Measurements from ENCODE around the gene AFAP1.

The AFAP1 gene

DNA sequence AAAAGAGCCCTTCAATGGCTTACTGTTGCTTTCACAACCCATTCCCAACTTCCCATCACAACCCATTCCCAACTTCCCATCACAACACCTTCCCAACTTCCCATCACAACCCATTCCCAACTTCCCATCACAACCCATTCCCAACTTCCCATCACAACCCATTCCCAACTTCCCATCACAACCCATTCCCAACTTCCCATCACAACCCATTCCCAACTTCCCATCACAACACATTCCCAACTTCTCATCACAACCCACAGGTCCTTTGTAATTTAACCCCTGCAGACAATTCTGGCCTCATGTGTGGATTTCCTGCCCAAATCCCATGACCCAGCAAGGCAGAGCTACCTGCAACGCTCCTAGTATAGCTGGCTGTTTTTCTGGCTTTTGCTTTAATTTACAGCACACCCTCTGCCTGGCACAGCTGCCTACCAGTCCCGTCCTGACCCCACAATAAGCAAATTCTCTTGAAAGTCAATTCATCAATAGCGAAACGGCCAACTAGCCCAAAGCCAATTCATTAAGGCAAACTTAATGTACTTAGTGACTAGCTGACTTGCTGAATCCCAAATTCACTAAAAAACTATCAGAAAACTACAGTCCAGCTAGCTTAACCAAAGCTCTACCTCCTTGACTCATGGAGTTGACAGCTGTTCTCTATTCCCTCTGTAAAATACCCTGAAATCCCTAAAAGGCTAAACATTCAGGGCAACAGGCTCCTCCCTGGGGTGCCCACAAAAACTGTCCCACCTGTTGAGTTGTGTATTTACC, 75.6 kb downstream of the AFAP1 start:
- Mint-ChIP-seq H3K27me3 (no peaks in the 10 kb centered on the region), H3K36me3 (peaks cover 11% of the 10 kb centered on the region), H3K27ac (peak overlapping the region; percentile 84), H3K9me3 (peaks cover 6% of the 10 kb centered on the region), H3K4me3 (peak overlapping the region; percentile 46), H3K4me1 (peaks cover 36% of the 10 kb centered on the region)

- Mint-ChIP-seq H3K9me3 (peaks cover 6% of the 10 kb centered on the region), H3K27ac (no peak overlapping the region), H3K4me3 (no peak overlapping the region), H3K27me3 (no peaks in the 10 kb centered on the region), H3K4me1 (peaks cover 40% of the 10 kb centered on the region), H3K36me3 (peaks cover 8% of the 10 kb centered on the region)
These were observed 77.0 kb downstream of the AFAP1 start for GRCh38 chr4:7862561-7863192.

- Mint-ChIP-seq H3K27ac (no peak overlapping the region), H3K9me3 (peaks cover 6% of the 10 kb centered on the region), H3K27me3 (no peaks in the 10 kb centered on the region), H3K4me1 (peaks cover 44% of the 10 kb centered on the region), H3K36me3 (peaks cover 11% of the 10 kb centered on the region), H3K4me3 (no peak overlapping the region)
These were observed 78.2 kb downstream of the AFAP1 start for GRCh38 chr4:7861440-7861881.

- no peaks in the 10 kb centered on the region for H3K27me3 Mint-ChIP-seq
- peak overlapping the region; percentile 36 for H3K27ac Mint-ChIP-seq
- peaks cover 6% of the 10 kb centered on the region for H3K9me3 Mint-ChIP-seq
- H3K4me3 Mint-ChIP-seq, result no peak overlapping the region
- H3K36me3 Mint-ChIP-seq, result peaks cover 11% of the 10 kb centered on the region
- peaks cover 49% of the 10 kb centered on the region for H3K4me1 Mint-ChIP-seq
These were observed 79.0 kb downstream of the AFAP1 start for GRCh38 chr4:7860600-7861163.

- peaks cover 5% of the 10 kb centered on the region for H3K9me3 Mint-ChIP-seq
- H3K27ac Mint-ChIP-seq, result no peak overlapping the region
- H3K4me1 Mint-ChIP-seq, result peaks cover 56% of the 10 kb centered on the region
- no peaks in the 10 kb centered on the region for H3K27me3 Mint-ChIP-seq
- no peak overlapping the region for H3K4me3 Mint-ChIP-seq
- H3K36me3 Mint-ChIP-seq, result peaks cover 10% of the 10 kb centered on the region
These were observed 80.3 kb downstream of the AFAP1 start for GRCh38 chr4:7859326-7859725.

GRCh38 chr4:7858498-7858897, 81.2 kb downstream of the AFAP1 start:
- no peaks in the 10 kb centered on the region for H3K27me3 Mint-ChIP-seq
- H3K9me3 Mint-ChIP-seq, result no peaks in the 10 kb centered on the region
- peaks cover 56% of the 10 kb centered on the region for H3K4me1 Mint-ChIP-seq

DNA sequence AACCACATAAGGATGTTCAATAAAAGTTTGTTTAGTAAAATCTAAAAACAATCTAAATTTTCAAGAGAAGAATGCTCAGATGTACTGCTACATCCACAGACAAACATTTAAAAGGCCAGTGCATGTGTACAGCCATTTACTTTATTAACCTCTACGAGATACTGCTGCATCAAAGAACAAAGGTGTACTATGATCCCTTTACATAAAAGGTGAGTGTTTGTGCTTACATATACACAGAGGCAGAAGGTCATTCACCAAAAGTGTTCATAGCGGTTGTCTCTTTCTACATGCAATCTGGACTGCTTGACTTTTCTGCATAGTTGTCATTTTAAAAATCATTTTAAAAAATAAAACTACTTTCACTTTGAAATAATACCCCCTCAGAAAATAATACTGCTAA, 81.7 kb downstream of the AFAP1 start:
- H3K4me3 Mint-ChIP-seq, result no peak overlapping the region
- peaks cover 54% of the 10 kb centered on the region for H3K4me1 Mint-ChIP-seq
- H3K27ac Mint-ChIP-seq, result no peak overlapping the region
- peaks cover 8% of the 10 kb centered on the region for H3K36me3 Mint-ChIP-seq
- H3K27me3 Mint-ChIP-seq, result no peaks in the 10 kb centered on the region
- H3K9me3 Mint-ChIP-seq, result no peaks in the 10 kb centered on the region

More at GRCh38 chr4:7858498-7858897, 81.2 kb downstream of the AFAP1 start:
- peaks cover 7% of the 10 kb centered on the region for H3K36me3 Mint-ChIP-seq
- no peak overlapping the region for H3K4me3 Mint-ChIP-seq
- H3K27ac Mint-ChIP-seq, result no peak overlapping the region

DNA sequence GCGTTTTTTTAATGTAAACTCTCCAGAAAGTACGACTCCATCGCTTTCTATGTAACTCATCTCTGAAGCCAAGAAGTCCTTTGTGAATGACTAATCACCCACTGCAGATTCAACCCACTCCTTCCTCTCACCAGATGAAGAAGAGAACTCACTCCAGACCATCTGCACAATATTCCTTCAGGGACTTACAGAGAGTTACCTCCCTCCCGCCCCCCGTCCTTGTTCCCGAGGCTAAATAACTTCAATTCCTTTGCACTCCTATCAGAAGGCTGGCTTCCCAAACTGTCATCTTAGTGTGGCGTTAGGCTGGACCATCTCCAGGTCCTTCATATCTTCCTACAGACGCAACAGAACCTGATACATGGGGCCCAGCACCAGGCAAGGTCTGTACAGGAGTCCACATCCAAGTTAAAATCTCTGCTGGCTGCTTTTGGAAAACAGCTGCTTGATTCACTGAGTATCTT, 82.4 kb downstream of the AFAP1 start:
- Mint-ChIP-seq H3K9me3 (no peaks in the 10 kb centered on the region), H3K36me3 (peaks cover 8% of the 10 kb centered on the region), H3K27me3 (no peaks in the 10 kb centered on the region), H3K4me3 (peak overlapping the region; percentile 85), H3K4me1 (peaks cover 59% of the 10 kb centered on the region), H3K27ac (peak overlapping the region; percentile 93)

- peaks cover 5% of the 10 kb centered on the region for H3K36me3 Mint-ChIP-seq
- peak overlapping the region; percentile 72 for H3K4me3 Mint-ChIP-seq
- peaks cover 74% of the 10 kb centered on the region for H3K4me1 Mint-ChIP-seq
- H3K27ac Mint-ChIP-seq, result no peak overlapping the region
- no peaks in the 10 kb centered on the region for H3K9me3 Mint-ChIP-seq
- no peaks in the 10 kb centered on the region for H3K27me3 Mint-ChIP-seq
These were observed 83.9 kb downstream of the AFAP1 start for GRCh38 chr4:7855731-7856130.

DNA sequence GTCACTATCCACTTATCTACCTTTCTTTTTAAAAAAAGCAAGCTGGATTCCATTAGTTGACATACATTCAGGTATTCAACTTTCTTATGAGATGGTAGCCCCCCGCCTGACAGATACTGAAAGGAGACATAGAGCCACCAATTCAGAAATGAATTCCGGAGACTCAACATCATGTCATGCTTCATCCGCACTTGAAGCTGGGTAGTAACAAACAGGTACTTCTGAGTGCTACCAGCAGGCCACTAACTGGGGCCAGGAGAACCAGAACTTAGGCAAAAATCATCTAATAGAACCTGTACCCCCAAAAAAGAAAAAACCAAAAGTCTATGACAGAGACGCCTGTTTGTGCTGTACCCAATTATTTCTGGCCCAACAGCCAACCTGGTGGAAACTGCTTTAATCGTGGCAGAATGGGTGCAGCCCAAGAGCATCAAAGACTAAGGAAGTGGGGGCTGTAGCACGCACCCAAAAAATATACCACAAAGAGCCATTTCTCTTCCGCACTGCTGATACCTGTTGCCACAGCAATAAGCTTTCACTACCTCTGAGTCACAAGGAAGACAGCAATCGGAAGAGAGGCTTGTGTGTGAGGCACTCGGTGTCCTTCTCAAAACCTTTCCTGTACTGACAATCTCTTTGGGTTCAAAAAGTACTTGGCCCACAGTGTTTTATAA, 84.8 kb downstream of the AFAP1 start:
- Mint-ChIP-seq H3K27me3 (no peaks in the 10 kb centered on the region), H3K27ac (peak overlapping the region; percentile 92), H3K9me3 (no peaks in the 10 kb centered on the region), H3K4me3 (peak overlapping the region; percentile 72), H3K4me1 (peaks cover 83% of the 10 kb centered on the region), H3K36me3 (peaks cover 5% of the 10 kb centered on the region)

- H3K4me1 Mint-ChIP-seq, result peaks cover 89% of the 10 kb centered on the region
- peak overlapping the region; percentile 92 for H3K27ac Mint-ChIP-seq
- H3K9me3 Mint-ChIP-seq, result no peaks in the 10 kb centered on the region
- H3K4me3 Mint-ChIP-seq, result peak overlapping the region; percentile 72
- H3K36me3 Mint-ChIP-seq, result peaks cover 5% of the 10 kb centered on the region
- no peaks in the 10 kb centered on the region for H3K27me3 Mint-ChIP-seq
These were observed 85.4 kb downstream of the AFAP1 start for GRCh38 chr4:7854216-7854615.

DNA sequence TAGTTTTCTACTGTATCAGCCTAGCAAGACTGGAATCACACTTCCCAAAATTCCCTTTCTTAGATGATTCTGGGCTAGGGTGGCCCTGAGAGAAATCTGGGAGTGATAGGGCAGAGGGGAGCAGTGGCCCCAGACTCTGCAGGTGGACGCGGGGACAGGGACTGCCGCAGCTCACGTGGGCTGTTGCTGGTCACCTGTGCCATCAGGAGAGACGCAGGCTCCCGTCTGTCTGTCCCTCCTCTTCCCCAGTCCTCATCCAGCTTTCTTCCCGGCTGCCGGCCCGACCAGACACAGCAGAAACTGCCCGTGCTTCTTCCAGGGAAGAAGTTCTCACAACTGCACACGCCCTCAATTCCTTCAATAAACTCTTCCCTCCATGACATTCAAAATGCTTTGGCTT, 86.4 kb downstream of the AFAP1 start:
- H3K36me3 Mint-ChIP-seq, result peaks cover 5% of the 10 kb centered on the region
- H3K4me1 Mint-ChIP-seq, result peaks cover 91% of the 10 kb centered on the region
- no peaks in the 10 kb centered on the region for H3K27me3 Mint-ChIP-seq
- H3K4me3 Mint-ChIP-seq, result no peak overlapping the region
- H3K27ac Mint-ChIP-seq, result peak overlapping the region; percentile 86
- H3K9me3 Mint-ChIP-seq, result no peaks in the 10 kb centered on the region

DNA sequence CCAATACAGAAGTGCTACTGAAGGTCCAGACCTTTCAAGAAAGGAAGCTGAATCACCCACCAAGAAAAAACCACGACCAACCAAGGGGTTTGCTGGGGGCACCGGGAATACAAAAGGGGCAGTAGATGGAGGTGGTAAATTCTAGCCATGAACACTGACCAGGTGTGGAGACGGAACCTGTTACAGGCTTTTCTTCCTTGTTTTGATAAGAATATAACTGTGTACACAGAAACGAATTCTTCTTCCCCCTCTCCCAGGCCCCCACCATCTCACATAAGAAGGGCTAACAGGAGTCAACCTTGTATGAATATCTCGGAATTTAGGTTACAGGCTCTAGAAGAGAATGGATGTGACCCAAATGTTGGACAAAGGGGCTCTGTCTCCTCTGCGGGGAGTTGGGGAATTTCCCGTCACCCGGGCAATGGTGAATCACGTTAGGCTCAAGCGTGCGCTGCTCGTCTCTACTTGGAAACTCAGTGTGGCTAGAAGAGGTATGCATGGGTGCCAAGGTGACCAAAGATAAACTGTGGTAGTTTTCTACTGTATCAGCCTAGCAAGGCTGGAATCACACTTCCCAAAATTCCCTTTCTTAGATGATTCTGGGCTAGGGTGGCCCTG, 87.0 kb downstream of the AFAP1 start:
- no peak overlapping the region for H3K4me3 Mint-ChIP-seq
- peak overlapping the region; percentile 25 for H3K27ac Mint-ChIP-seq
- no peaks in the 10 kb centered on the region for H3K27me3 Mint-ChIP-seq
- no peaks in the 10 kb centered on the region for H3K9me3 Mint-ChIP-seq
- H3K4me1 Mint-ChIP-seq, result peaks cover 89% of the 10 kb centered on the region
- H3K36me3 Mint-ChIP-seq, result peaks cover 6% of the 10 kb centered on the region

DNA sequence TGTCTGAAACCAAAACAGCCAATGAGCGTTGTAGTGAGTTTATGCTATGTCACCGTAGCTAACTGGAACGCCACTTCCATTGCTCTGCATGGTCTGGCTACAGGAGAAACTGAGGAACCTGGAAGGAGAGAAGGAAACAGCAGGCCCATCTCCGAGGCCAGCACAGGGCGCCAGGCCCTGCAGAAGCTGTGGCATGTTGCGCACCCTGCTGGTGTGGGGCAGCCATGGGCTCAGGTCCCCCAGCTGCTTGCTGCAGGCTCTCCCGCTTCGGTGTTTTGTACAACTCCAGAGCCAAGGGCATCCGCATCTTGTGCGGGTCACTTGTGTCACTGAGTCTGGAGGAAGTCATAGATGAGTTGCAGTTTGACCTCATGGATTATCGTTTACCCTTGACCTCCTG, 89.2 kb downstream of the AFAP1 start:
- H3K4me1 Mint-ChIP-seq, result peaks cover 82% of the 10 kb centered on the region
- no peak overlapping the region for H3K4me3 Mint-ChIP-seq
- peaks cover 3% of the 10 kb centered on the region for H3K36me3 Mint-ChIP-seq
- H3K9me3 Mint-ChIP-seq, result no peaks in the 10 kb centered on the region
- H3K27me3 Mint-ChIP-seq, result no peaks in the 10 kb centered on the region
- H3K27ac Mint-ChIP-seq, result peak overlapping the region; percentile 47

GRCh38 chr4:7847206-7847605, 92.5 kb downstream of the AFAP1 start:
- H3K27ac Mint-ChIP-seq, result no peak overlapping the region
- H3K4me1 Mint-ChIP-seq, result peaks cover 68% of the 10 kb centered on the region
- H3K27me3 Mint-ChIP-seq, result no peaks in the 10 kb centered on the region
- H3K36me3 Mint-ChIP-seq, result peaks cover 5% of the 10 kb centered on the region
- no peaks in the 10 kb centered on the region for H3K9me3 Mint-ChIP-seq
- H3K4me3 Mint-ChIP-seq, result no peak overlapping the region

Measured in activated naive CD4-positive, alpha-beta T cell treated with anti-CD3 and anti-CD28 coated beads, Interleukin-2, amount 50 U/mL, for 24 hours (primary cell).